A673 (cell line): ENCODE measurements around the gene ZNF775. TPM values are rescaled to one million over a fixed set of nuclear protein-coding genes. Genes with fewer than 3 reads are reported as not detected.

Source experiments
- BruUV-seq: library from RNA; stranded (reverse); fragments of 400-500 nt; replicated peaks from 2 replicates; lab custom pipeline; 2021; lab: Mats Ljungman, UMichigan
- CTCF ChIA-PET: fragments of 300-600 bp; sonication (Branson Sonifier 250); formaldehyde crosslinking; loops from one replicate; lab custom pipeline; 2022; ENCODE audit warnings: antibody characterized with exemption; lab: Charles Lee
- POLR2A ChIA-PET: fragments of 300-600 bp; sonication (Branson Sonifier 250); formaldehyde crosslinking; loops from one replicate; lab custom pipeline; 2022; ENCODE audit warnings: antibody characterized with exemption; ENCODE audit not compliant: low non-redundant PET; lab: Charles Lee
- DNase-seq: peaks from one replicate; pipeline ENCODE4 v3.0.0-alpha.2; 2015; ENCODE audit warnings: low spot score
- H3K27ac ChIP-seq: fragments of 200-600 bp; sonication (generic); 2 replicates; pipeline ENCODE4 v1.5.1; 2016; ENCODE audit warnings: mixed run types, low read depth, mild to moderate bottlenecking, mixed read lengths, antibody characterized with exemption, low read length; ENCODE audit not compliant: poor library complexity, severe bottlenecking
- H3K27me3 ChIP-seq: fragments of 200-600 bp; sonication (generic); replicated peaks from 2 replicates; pipeline ENCODE4 v1.6.1; 2017; ENCODE audit warnings: mixed run types, low read depth, mild to moderate bottlenecking, mixed read lengths, antibody characterized with exemption, low read length; ENCODE audit not compliant: insufficient read depth, poor library complexity
- H3K36me3 ChIP-seq: fragments of 200-600 bp; sonication (generic); 2 replicates; pipeline ENCODE4 v1.6.1; 2016; ENCODE audit warnings: mixed run types, mild to moderate bottlenecking, mixed read lengths, antibody characterized with exemption, low read length; ENCODE audit not compliant: insufficient read depth, poor library complexity, severe bottlenecking
- H3K4me1 ChIP-seq: fragments of 200-600 bp; sonication (generic); 2 replicates; pipeline ENCODE4 v1.6.1; 2017; ENCODE audit warnings: mixed run types, mild to moderate bottlenecking, mixed read lengths, antibody characterized with exemption, low read length; ENCODE audit not compliant: insufficient read depth, poor library complexity, severe bottlenecking
- H3K4me3 ChIP-seq: fragments of 200-600 bp; sonication (generic); 2 replicates; pipeline ENCODE4 v1.5.1; 2016; ENCODE audit warnings: low read depth, mixed run types, mild to moderate bottlenecking, mixed read lengths, low read length; ENCODE audit not compliant: poor library complexity, severe bottlenecking
- H3K9me3 ChIP-seq: fragments of 200-600 bp; sonication (generic); 2 replicates; pipeline ENCODE4 v1.6.1; 2016; ENCODE audit warnings: mixed run types, low read depth, mild to moderate bottlenecking, mixed read lengths, antibody characterized with exemption, low read length; ENCODE audit not compliant: poor library complexity, severe bottlenecking
- CTCF ChIP-seq: fragments of 300-800, 200-600 bp; sonication (generic); conservative IDR thresholded peaks from 2 replicates; pipeline ENCODE4 v1.5.1; 2017; ENCODE audit warnings: low read depth, mild to moderate bottlenecking, antibody characterized with exemption, low read length, moderate library complexity, mixed read lengths
- EZH2 ChIP-seq: fragments of 200-600 bp; sonication (generic); IDR thresholded peaks from 2 replicates; pipeline ENCODE4 v1.6.1; 2017; ENCODE audit warnings: borderline replicate concordance, low read depth, mild to moderate bottlenecking, mixed read lengths, antibody characterized with exemption, low read length; ENCODE audit not compliant: poor library complexity, severe bottlenecking
- intact Hi-C: fragments of 100-400 bp; cut with micrococcal nuclease; formaldehyde crosslinking; loops from one replicate; pipeline ENCODE4 v1.10.0; 2022; ENCODE audit not compliant: unreplicated experiment
- total RNA-seq: library from RNA; stranded (reverse); gene quantifications from 2 replicates; pipeline ENCODE4 v1.2.3, GENCODE V29; 2021

The ZNF775 gene
- total RNA-seq, 1 experiment from 2014 or later: 12.1 TPM

- ChIA-PET POLR2A (no interaction called here), CTCF (no interaction called here)
- Histone ChIP-seq H3K27me3 (no peaks in the 10 kb centered on the region), H3K27ac (no peak overlapping the region), H3K4me3 (no peak overlapping the region), H3K9me3 (no peaks in the 10 kb centered on the region), H3K36me3 (no peaks in the 10 kb centered on the region), H3K4me1 (peaks cover 14% of the 10 kb centered on the region)
- TF ChIP-seq CTCF (no peak), EZH2 (no peak)
- BruUV-seq: no TSS peak
- DNase-seq: no peak
- intact Hi-C loops: no loop called here
Observed at GRCh38 chr7:150432915-150433892, 54.1 kb downstream of the ZNF775 start.

GRCh38 chr7:150434240-150434639 is 55.1 kb downstream of the ZNF775 start:
- CTCF ChIA-PET: no interaction called here
- Histone ChIP-seq H3K27me3 (no peaks in the 10 kb centered on the region), H3K36me3 (no peaks in the 10 kb centered on the region), H3K4me3 (no peak overlapping the region), H3K27ac (no peak overlapping the region), H3K9me3 (no peaks in the 10 kb centered on the region), H3K4me1 (peaks cover 4% of the 10 kb centered on the region)
- no TSS peak for BruUV-seq
- intact Hi-C loops: no loop called here
- POLR2A ChIA-PET: no interaction called here
- no peak for DNase-seq
- TF ChIP-seq CTCF: no peak
- no peak for TF ChIP-seq EZH2

GRCh38 chr7:150435047-150435389 is 55.9 kb downstream of the ZNF775 start:
- no peak overlapping the region for H3K27ac ChIP-seq
- H3K4me1 ChIP-seq: no peaks in the 10 kb centered on the region
- ChIA-PET CTCF (no interaction called here), POLR2A (no interaction called here)
- BruUV-seq: no TSS peak
- no peaks in the 10 kb centered on the region for H3K36me3 ChIP-seq
- no peaks in the 10 kb centered on the region for H3K9me3 ChIP-seq
- TF ChIP-seq CTCF: no peak
- no peak for TF ChIP-seq EZH2
- DNase-seq: no peak
- no peaks in the 10 kb centered on the region for H3K27me3 ChIP-seq
- intact Hi-C loops: no loop called here
- no peak overlapping the region for H3K4me3 ChIP-seq
